NCI-H524 (cell line): ENCODE data around the gene SLC39A11.
"Not testable (repeated sequence)": the region's sequence is repeated elsewhere in the genome, so short reads cannot be mapped to it uniquely, and the experiment has no call there.

Source experiments
- DNase-seq, 2 experiments: peaks; one replicate each; lab custom pipeline; 2025; lab: John Stamatoyannopoulos, UW

The SLC39A11 gene, protein sequence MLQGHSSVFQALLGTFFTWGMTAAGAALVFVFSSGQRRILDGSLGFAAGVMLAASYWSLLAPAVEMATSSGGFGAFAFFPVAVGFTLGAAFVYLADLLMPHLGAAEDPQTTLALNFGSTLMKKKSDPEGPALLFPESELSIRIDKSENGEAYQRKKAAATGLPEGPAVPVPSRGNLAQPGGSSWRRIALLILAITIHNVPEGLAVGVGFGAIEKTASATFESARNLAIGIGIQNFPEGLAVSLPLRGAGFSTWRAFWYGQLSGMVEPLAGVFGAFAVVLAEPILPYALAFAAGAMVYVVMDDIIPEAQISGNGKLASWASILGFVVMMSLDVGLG

DNA sequence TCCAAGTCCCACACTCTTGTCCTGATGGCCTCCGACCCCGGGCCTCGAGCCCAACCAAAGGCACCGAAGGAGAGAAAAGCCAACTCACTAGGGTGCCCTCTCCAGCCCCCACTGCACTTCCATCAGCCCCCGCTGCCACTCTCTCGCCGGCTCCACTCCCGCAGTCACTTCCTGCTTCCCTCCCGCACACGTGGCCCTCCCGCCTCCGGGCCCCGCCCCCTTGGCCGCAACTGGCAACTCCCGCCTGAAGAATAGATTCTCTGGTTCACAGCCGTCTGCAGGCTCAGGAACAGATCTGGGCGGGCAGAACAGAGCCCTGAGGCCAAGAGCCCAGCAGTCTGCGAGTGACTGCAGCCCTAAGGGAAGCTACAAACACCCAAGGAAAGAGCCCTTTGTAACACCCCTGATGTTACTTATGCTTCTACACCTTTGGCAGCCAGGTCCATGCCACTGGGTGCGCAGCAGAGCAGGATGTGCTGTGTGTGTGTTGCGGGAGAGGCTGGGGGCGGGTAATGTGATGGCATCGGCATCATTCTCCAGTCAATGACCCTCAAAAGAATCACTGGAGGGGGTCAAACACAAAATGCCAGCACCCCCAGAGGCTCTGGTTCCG is at the start of gene SLC39A11:
TSS of gene SLC39A11 (minus strand) at position 166 of the 613 bp plus-strand sequence. CDS start 3,924 bp downstream, outside the sequence.
- peak; percentile 96 to 97 for DNase-seq

DNA sequence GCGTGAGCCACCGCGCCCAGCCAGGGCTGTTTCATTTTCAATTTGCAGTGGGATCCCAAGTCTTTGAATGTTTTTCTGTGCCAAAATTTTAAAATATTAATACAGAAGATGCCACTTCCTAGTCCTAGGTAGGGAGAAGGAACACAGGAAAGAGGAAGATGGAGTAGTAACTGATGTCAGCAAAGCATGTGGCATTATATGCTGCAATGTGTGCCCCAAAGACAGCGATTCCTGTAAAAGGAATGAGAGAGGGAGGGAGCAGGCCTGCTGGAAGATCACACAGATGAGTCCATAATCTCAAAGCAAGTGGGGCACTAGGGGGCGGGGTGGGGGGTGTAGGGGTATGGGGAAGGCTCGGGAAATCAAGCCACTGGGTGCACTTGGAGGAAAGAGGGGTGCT is 48.9 kb upstream of the SLC39A11 start:
- no peak for DNase-seq

DNA sequence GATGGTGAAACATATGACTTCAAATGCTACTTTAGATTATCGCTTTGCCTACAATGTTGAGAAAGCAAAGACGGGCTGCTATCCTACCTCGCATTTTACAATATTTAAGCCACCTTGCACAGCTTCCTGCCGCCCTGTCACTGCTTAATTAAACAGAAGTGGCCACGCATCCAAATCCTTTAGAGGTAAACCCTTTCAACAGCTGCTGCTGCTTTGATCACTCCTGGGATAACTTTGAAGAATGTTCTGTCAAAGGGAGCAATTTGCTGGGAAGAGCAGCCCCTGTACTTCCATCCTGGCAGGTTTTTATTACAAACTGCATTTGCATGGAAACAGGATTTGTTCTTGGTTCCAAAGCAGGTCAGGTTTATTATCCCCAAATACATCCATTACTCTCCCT is 48.1 kb upstream of the SLC39A11 start:
- DNase-seq, result peak; percentile 96 to 98

DNA sequence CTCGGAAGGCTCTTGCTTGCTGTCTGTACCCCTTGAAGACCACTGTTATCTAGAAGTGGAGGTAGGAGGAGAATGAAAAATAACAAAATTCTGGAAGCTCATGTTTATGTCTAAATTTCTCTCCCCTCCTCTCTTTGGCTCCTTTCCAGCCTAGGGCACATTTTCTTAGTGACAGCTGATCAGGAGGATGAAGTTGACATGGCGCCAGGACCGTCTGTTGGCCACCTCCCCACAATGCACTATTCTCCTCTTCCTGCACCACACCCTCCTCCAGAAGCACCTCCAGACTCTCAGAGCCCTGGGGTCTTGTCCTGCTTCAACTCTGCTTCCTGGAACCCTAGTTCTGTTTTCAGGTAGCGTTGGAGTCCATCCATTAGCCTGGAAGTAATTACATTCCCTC is 46.8 kb upstream of the SLC39A11 start:
- DNase-seq, result peak; percentile 35 to 36

DNA sequence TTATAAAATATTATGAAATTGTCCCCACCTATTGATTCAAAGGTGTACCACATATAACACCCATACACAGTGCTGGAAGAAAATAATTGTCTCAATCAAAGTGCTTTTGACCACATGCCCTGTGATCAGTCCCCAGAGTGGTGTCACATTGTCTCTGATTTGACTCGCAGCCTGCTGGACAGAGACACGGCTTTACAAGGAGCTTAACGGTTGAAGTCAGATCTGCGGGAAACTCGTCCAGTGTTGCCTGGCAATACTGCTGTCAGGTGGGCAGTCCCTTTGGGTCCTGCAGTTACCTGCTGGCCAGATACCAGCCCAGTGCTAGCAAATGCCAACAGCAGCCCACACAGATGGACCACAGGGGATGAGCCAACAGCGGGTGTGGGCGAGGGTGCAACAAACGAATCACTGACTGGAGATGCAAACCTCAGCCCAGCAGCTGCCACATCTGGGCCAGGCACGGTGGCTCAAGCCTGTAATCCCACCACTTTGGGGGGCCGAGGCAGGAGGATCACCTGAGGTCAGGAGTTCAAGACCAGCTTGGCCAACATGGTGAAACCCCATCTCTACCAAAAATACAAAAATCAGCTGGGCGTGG is 46.2 kb upstream of the SLC39A11 start:
- peak; percentile 84 to 94 for DNase-seq

DNA sequence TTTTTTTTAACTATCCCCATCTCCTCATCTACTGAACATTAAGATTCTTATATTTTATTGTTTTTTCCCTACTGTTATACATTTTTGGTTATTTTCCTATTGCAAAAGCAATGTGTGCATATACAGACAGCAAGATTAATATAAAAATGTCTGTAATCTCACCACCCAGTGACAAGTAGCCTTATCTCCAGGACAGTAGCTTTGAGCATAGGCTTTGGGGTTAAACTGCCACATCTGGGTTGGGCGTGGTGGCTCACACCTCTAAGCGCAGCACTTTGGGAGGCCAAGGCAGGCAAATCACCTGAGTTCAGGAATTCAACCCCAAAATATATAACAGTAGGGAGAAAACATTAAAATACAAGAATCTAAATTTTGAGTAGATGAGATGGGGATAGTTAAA is 44.9 kb upstream of the SLC39A11 start:
- DNase-seq, result no peak

DNA sequence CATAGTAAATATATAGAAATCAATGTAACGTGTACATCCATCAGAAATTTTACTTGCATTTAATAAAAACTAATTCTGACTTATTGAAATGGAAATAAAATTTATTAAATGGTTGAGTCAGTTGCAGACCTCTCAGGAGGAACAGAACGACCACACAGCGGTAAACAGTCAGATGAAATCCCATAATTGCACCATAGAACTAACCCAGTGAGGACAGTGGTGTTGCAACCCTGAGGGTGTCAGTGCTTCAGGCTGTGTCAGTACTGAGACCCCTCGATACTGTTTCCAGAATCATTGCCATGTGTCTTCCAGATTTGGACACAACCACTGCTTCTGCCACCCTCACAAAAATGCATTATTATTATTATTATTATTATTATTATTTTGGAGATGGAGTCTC is 43.3 kb upstream of the SLC39A11 start:
- DNase-seq, result no peak

DNA sequence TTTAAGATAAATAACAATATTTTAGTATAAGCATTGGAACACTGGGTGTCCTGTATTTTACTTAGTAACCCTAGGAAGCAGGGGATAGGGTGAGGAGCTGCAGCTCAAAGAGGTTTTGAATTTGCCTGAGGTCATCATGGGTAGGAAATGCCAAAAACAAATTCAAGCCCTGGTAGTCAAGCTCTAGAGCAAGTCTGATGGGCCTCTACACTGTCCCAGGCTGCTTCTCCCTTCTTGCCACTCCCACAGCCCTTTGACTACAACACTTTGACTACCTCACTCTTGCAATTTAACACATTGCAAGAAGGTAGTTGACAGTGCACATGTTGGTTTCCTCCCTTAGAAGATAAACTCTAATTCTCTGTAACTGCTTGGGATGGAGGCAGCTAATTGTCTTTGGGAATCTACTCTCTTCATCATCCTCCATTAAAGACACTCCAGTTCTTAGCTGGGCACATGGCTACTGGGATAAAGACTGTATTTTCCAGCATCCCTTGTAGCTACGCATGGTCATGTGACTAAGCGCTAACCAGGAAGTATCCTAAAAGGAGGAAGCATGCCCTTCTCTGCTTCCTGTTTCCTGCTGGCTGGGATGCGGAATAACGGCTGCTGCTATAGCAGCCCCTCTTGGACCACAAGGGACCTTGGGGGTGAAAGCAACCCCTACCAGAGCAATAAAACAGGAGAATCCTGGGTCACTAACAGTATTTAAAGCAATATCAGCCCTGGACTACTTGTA is 41.6 kb upstream of the SLC39A11 start:
- no peak for DNase-seq

DNA sequence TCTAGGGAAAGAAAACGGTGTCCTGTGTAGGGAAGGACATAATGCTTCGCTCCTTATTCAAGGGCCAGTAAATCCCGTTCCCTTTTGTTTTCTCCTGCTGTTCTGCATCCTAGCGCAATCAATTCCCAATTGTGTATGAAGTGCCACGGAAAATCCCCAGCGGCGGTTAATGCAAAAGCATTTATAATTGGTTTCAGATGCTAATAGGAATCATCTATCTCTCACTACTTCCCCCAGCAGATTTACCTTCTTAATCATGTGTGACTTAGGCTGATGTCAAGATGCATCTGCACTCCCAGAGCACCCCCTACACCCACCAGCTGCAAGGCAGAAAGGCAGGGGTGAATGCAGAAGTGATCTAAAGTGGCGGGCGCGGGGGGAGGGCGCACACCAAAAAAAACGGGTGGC is 39.6 kb upstream of the SLC39A11 start:
- DNase-seq, result peak; percentile 79 to 80

DNA sequence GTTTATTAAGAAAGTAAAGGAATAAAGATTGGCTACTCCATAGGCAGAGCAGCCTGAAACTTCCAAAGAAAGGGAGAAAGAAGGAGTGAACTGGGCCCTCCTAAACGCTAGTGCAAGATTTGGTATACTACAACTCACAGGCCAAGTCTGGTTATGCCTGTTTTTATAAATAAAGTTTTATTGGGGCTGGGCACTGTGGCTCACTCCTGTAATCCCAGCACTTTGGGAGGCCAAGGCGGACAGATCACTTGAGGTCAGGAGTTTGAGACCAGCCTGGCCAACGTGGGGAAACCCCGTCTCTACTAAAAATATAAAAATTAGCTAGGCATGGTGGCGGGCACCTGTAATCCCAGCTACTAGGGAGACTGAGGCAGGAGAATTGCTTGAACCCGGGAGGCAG is 39.0 kb upstream of the SLC39A11 start:
- DNase-seq, result not testable (repeated sequence)

DNA sequence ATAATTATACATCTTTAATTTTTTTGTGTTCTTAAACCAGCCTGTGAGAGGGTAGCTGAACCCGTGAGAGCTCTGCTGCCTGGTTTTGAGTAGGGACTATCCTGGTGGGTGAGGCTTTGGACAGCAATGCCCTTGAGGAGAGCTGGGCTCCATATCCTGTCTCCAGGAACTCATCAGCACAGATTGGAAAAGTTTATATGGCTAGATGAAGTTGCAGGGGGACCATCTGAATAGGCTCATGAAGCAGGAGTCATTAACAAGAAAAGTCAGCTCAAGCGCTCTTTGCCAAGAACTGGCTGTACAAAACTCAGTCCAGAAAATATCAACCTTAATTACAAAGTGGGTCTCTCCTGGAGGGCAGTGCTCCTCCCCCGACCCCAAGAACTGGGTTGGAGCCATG is 38.5 kb upstream of the SLC39A11 start:
- no peak for DNase-seq

DNA sequence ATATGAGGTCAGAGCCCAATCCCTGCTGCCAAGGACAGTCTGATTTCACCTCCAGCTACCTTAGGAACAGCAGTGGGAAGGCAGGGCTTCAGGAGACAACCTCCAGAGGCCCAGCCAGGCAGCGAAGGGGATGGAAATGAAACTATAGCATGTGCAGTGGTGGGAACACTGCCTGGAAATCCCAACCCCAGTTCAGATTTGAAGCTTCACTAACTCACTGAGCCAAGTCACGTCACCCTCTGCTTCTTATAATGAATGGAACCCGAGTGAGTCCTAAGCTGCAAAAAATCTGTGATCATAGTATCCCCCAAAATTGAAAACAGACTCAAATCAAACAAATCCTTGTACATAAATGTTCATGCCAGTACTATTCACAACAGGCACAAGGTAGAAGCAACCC is 36.0 kb upstream of the SLC39A11 start:
- no peak for DNase-seq

DNA sequence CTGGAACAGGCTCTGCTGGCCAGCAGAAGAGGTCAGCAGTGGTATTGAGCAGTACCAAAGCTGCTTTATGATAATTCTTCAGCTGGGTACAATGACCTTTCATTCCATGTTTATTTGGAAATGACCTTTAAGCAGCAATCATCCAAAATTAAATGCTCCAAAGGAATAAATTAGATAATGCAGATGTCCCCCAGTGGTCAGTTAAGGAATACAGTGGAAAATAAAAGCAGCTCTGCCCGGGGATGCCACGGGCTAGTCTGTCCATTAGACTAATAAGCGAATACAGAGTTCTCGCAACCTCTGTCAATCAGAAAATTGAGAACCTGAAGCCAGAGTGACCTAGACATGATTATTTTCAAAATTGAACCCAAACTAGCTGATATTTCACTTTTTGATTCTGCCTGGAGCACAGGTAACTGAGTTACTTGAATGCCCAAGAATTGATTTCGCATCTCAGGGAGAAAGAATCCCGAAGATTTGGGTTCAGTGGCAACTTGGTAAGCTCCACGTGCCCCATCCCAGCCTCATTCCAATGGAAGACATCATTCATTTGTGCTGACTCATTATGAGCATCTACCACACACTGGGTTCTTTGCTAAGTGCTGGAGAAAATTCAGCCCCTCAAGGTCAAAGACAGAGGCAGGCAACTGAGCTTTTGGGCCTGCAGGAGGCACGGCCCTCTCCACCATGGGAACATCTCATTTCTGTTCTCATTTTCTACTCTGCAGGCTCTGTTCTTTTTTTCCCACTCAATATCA is 34.4 kb upstream of the SLC39A11 start:
- no peak for DNase-seq

DNA sequence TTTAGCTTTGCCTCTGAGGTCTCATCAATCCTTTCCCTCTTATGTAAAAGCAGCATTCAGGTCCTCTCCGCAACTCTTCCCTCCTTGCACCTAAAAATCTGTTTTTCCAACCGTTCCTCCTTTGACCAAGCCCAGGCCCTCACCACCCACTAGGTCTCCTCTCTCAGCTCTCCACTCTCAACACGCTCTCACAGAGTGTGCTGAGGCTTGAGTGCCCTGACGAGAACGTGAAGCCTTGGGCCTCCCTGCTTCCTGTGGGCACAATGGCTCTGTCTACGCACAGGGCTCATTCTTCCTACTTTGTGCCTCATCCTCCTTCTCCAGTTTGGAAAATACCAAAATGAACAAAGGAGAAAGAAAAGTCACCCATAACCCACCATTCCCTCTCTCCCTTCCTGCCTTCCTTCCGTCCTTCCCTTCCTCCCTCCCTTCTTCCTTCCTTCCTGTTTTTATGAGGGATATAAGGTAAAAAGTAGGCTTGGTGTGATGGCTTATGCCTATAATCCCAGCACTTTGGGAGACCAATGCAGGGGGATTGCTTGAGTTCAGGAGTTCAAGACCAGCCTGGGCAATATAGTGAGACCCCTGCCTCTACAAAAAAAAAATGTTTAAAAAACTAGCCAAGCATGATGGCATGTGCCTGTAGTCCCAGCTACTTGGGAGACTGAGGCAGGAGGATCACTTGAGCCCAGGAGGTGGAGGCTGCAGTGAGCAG is 31.3 kb upstream of the SLC39A11 start:
- DNase-seq, result no peak

DNA sequence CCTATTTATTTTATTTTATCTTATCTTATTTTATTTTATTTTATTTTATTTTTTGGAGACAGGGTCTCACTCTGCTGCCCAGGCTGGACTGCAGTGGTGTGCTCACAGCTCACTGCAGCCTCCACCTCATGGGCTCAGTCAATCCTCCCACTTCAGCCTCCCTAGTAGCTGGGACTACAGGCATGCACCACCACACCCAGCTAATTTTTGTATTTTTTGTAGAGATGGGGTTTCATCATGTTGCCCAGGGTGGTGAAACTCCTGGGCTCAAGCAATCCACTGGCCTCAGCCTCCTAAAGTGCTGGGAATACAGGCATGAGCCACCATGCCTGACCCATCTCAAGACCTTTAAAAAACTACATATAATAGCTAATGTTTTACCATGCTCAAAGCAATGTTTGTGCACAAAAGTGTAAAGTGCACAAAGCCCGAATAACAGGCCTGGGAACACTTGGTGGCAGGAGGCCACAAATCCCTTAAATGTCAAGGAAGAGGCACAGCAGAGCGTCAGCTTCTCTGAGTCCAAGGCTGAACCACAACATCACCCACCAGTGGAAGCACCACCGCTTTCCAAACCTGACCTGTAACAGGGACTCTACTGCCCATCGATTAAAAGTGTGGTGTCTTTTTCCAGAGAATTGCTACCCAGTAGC is 30.6 kb upstream of the SLC39A11 start:
- DNase-seq, result no peak

DNA sequence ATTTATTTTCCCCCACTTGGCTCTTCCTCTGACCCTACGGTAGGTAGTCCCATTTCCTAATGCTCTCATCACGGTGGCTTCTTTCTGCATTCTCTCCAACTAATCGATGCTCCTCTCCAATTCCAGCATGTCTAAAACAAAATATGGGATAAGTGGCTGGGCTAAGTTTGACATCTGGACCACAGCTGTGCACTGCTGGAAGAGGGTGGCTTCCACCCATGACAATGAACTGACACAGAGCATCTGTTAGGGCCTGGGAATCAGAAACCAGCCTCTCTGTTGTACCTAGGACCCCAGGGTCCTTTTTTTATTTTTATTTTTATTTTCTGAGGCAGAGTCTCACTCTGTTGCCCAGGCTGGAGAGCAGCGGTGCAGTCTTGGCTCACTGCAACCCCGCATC is 29.0 kb upstream of the SLC39A11 start:
- peak in 1 of 2 experiments; percentile 46 for DNase-seq

DNA sequence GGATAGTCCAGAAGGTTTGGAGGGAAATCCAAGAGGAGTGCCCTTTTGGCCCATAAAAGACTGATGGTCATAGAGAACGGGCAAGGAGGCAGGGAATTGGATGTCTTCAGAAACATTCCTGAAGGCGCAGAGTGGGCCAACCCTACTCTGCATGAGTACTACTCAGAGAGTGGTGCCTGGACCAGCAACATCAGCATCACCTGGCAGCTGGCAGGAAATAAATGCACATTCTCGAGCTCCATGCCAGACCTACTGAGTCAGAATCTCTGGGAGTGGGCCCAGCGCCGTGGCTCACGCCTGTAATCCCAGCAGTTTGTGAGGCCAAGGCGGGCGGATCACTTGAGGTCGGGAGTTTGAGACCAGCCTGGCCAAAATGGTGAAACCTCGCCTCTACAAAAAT is 27.1 kb upstream of the SLC39A11 start:
- DNase-seq, result no peak

DNA sequence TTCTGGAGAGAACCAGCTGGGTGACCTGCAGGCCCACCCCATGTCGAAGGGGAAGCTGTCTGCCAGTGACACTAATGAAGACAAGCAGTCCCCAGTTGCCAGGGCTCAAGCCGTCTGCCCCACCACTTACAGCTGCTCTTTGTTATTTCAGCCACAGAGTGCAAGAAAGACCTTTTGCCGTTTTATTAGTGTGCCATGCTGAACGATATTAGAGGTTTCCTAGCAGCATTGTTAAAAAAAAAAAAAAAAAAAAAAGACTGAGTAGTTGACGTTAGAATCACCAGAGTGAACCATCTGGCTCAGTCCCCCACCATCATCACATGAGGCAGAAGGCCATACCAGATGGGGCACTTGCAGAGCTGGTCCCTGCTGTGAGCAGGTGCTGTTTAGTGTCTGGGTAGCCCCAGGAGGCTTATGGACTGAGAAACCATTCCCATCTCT is 26.5 kb upstream of the SLC39A11 start:
- DNase-seq, result peak; percentile 100

DNA sequence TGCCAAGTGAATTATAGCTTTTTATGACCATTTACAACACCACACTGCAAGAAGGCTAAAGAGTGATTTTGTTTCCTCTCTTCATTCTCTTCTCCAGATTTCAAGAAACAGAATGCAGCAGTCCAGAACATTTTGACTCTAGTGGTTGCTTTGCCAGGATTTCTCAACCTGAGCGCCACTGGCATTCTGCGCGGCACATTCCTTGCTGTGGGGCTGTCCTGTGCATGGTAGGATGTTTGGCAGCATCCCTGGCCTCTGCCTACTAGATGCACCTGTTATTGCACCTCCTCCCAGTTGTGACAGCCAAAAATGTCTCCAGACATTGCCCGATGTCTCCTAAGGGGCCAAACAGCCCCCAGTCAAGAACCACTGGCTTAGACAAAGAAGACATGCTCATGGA is 25.7 kb upstream of the SLC39A11 start:
- peak in 1 of 2 experiments; percentile 57 for DNase-seq

DNA sequence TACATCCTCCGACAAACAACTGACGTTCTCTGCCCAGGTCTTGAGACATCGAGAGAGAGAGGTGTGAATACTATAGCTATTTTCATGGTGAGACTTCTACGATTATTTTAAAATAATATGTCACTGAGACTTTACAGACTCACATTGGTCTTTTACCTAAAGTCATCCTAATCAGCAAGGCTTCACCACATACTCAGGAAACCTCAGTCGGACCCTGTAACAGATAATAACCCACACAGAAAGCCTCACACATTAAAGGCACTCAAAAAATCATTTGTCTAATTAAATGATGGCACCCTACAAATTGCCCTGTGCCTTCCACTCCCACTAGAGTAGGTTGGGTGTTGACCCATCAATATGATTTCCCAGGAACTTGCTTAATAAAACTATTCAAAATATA is 19.8 kb upstream of the SLC39A11 start:
- no peak for DNase-seq

DNA sequence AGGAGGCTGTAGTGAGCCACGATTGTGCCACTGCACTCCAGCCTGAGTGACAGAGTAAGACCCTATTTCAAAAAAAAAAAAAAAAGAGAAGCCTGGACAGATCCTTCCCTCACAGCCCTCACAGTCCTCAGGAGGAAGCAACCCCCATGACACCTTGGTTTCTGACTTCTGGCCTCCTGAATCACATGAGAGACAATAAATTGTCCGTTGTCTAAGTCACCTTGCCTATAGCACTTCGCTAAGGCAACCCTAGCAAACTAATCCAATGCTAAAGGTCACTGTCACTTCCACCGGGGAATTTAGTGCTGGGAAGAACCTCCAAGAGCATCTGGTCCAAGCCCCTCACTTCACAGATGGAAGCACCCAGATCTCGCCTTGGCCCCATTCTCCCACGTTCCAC is 18.9 kb upstream of the SLC39A11 start:
- DNase-seq, result no peak
